MCF 10A (cell line): ENCODE results near the gene SDCBP2. TPM values are rescaled to one million over a fixed set of nuclear protein-coding genes. Genes with fewer than 3 reads are reported as not detected.

Experiments
- BruUV-seq: library from RNA; stranded (reverse); fragments of 400-500 nt; replicated peaks from 2 replicates; lab custom pipeline; 2021; lab: Mats Ljungman, UMichigan
- CTCF ChIA-PET: fragments of 300-600 bp; sonication (Branson Sonifier 250); formaldehyde crosslinking; extraction: SDS; loops from one replicate; lab custom pipeline; 2021; ENCODE audit warnings: antibody characterized with exemption, inconsistent platforms; lab: Yijun Ruan, JAX
- POLR2A ChIA-PET: fragments of 300-600, 350-650 bp; sonication (Branson Sonifier 250); formaldehyde crosslinking; extraction: SDS; loops from one replicate; lab custom pipeline; 2020; ENCODE audit warnings: antibody characterized with exemption, inconsistent platforms; lab: Yijun Ruan, JAX
- DNase-seq: peaks from one replicate; pipeline ENCODE4 v3.0.0-alpha.2; 2018; ENCODE audit not compliant: unreplicated experiment
- H3K27ac Mint-ChIP-seq: one replicate; pipeline ENCODE4 v1.8.0; 2022; ENCODE audit warnings: mild to moderate bottlenecking, low read depth, mixed read lengths; ENCODE audit not compliant: unreplicated experiment
- H3K27me3 Mint-ChIP-seq: one replicate; pipeline ENCODE4 v1.8.0; 2022; ENCODE audit warnings: mixed read lengths; ENCODE audit not compliant: insufficient read depth, unreplicated experiment
- H3K36me3 Mint-ChIP-seq: one replicate; pipeline ENCODE4 v1.8.0; 2022; ENCODE audit warnings: mild to moderate bottlenecking, moderate library complexity, mixed read lengths; ENCODE audit not compliant: insufficient read depth, unreplicated experiment
- H3K4me1 Mint-ChIP-seq: one replicate; pipeline ENCODE4 v1.8.0; 2022; ENCODE audit warnings: mixed read lengths; ENCODE audit not compliant: insufficient read depth, unreplicated experiment
- H3K4me3 Mint-ChIP-seq: one replicate; pipeline ENCODE4 v1.8.0; 2022; ENCODE audit warnings: mild to moderate bottlenecking, moderate library complexity, mixed read lengths; ENCODE audit not compliant: unreplicated experiment
- H3K9me3 Mint-ChIP-seq: one replicate; pipeline ENCODE4 v1.8.0; 2022; ENCODE audit warnings: mixed read lengths; ENCODE audit not compliant: unreplicated experiment
- intact Hi-C: fragments of 100-400 bp; cut with micrococcal nuclease; formaldehyde crosslinking; loops from 2 replicates; pipeline ENCODE4 v1.14.1; 2022
- total RNA-seq: library from RNA; stranded (reverse); gene quantifications from 2 replicates; pipeline ENCODE4 v1.2.3, GENCODE V29; 2022
- TF ChIP-seq, protein P1 (sequence below): fragments of 200-600 bp; IDR thresholded peaks from one replicate; pipeline ENCODE4 v1.8.0; 2022; ENCODE audit warnings: antibody characterized with exemption, mild to moderate bottlenecking; ENCODE audit not compliant: unreplicated experiment

SDCBP2 gene
- total RNA-seq, 1 experiment from 2014 or later: 11.8 TPM

GRCh38 chr20:1334370-1334731, 5.4 kb upstream of the SDCBP2 start:
- TF ChIP-seq, protein P1, sequence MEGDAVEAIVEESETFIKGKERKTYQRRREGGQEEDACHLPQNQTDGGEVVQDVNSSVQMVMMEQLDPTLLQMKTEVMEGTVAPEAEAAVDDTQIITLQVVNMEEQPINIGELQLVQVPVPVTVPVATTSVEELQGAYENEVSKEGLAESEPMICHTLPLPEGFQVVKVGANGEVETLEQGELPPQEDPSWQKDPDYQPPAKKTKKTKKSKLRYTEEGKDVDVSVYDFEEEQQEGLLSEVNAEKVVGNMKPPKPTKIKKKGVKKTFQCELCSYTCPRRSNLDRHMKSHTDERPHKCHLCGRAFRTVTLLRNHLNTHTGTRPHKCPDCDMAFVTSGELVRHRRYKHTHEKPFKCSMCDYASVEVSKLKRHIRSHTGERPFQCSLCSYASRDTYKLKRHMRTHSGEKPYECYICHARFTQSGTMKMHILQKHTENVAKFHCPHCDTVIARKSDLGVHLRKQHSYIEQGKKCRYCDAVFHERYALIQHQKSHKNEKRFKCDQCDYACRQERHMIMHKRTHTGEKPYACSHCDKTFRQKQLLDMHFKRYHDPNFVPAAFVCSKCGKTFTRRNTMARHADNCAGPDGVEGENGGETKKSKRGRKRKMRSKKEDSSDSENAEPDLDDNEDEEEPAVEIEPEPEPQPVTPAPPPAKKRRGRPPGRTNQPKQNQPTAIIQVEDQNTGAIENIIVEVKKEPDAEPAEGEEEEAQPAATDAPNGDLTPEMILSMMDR: no peak
- DNase-seq: no peak
- H3K4me3 Mint-ChIP-seq: no peak overlapping the region
- peaks cover 14% of the 10 kb centered on the region for H3K36me3 Mint-ChIP-seq
- no TSS peak for BruUV-seq
- ChIA-PET CTCF (interaction anchor here (0.7 to 1.1 kb wide), 2 partner anchors 24 to 125 kb away, joined by 3 read pairs; no protein-coding TSS in a partner anchor), POLR2A (interaction anchor here (3.6 kb wide), 1 partner anchor 9 kb away, joined by 21 read pairs; no protein-coding TSS in a partner anchor)
- no peaks in the 10 kb centered on the region for H3K9me3 Mint-ChIP-seq
- H3K4me1 Mint-ChIP-seq: peaks cover 46% of the 10 kb centered on the region
- no peaks in the 10 kb centered on the region for H3K27me3 Mint-ChIP-seq
- intact Hi-C loops: no loop called here
- no peak overlapping the region for H3K27ac Mint-ChIP-seq

- no peak overlapping the region for H3K4me3 Mint-ChIP-seq
- H3K27me3 Mint-ChIP-seq: no peaks in the 10 kb centered on the region
- no peaks in the 10 kb centered on the region for H3K9me3 Mint-ChIP-seq
- CTCF ChIA-PET: interaction anchor here (0.5 to 2.5 kb wide), 3 partner anchors 28 to 818 kb away, joined by 3 to 7 read pairs (median 3); no protein-coding TSS in a partner anchor
- POLR2A ChIA-PET: interaction anchor here (0.6 to 6.5 kb wide), 4 partner anchors 8 to 75 kb away, joined by 3 to 38 read pairs (median 14); no protein-coding TSS in a partner anchor
- H3K36me3 Mint-ChIP-seq: peaks cover 14% of the 10 kb centered on the region
- no TSS peak for BruUV-seq
- peaks cover 50% of the 10 kb centered on the region for H3K4me1 Mint-ChIP-seq
- DNase-seq: no peak
- TF ChIP-seq, protein P1: no peak
- intact Hi-C loops: no loop called here
- no peak overlapping the region for H3K27ac Mint-ChIP-seq
These were observed 4.8 kb upstream of the SDCBP2 start for GRCh38 chr20:1333462-1334369.

GRCh38 chr20:1332749-1333300, 3.9 kb upstream of the SDCBP2 start:
- no peak for DNase-seq
- Mint-ChIP-seq H3K9me3 (no peaks in the 10 kb centered on the region), H3K4me1 (peaks cover 50% of the 10 kb centered on the region), H3K4me3 (no peak overlapping the region), H3K27ac (no peak overlapping the region), H3K27me3 (no peaks in the 10 kb centered on the region), H3K36me3 (peaks cover 14% of the 10 kb centered on the region)
- intact Hi-C loops: no loop called here
- ChIA-PET CTCF (interaction anchor here (0.5 to 2.5 kb wide), 7 partner anchors 13 to 819 kb away, joined by 3 to 7 read pairs (median 3); no protein-coding TSS in a partner anchor), POLR2A (interaction anchor here (0.6 to 6.5 kb wide), 3 partner anchors 10 to 76 kb away, joined by 3 to 38 read pairs (median 7); no protein-coding TSS in a partner anchor)
- BruUV-seq: no TSS peak
- TF ChIP-seq, protein P1: no peak
